HG02642 (cell line): Measurements from ENCODE around the gene CNTN6.

Source experiments
- ATAC-seq: cut with Tn5 transposase; IDR thresholded peaks from one replicate; pipeline ENCODE4 v1.9.1; 2021; ENCODE audit warnings: mild to moderate bottlenecking; ENCODE audit not compliant: unreplicated experiment, poor library complexity

The CNTN6 gene

DNA sequence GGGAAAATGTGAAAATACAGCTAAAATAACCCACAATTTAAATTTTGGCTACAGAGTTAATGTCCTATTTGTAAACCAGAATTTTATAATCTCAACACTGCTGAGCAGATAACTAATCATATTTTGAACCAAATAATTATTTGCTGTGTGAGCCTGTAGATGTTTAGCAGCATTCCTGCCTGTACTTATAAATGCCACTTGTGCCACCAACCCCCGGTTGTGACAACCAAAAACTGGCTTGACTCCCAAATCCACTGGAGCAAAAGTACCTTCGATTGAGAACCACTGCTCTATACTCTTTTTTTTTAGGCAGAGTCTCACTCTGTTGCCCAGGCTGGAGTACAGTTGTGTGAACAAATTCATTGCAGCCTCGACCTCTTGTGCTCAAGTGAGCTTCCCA is 78.5 kb downstream of the CNTN6 start:
- no peak for ATAC-seq

DNA sequence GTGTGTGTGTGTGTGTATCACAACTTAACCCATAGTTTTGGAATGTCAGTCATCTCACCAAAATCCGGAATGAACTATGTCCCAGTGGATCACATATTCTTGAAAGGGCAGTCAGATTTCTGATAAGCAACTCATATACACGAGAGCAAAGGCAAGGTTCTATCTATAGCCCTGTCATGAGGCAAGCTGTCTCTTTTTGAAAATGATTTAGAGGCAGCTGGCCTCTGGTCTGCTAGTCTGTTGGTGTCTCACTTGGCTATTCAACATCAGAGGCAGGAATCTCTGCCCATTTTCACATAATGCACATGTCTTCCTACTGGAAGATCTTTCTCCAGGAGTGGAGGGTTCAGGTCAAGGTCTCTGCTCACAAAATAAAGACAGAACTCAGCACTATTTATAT is 79.8 kb downstream of the CNTN6 start:
- ATAC-seq, result no peak

DNA sequence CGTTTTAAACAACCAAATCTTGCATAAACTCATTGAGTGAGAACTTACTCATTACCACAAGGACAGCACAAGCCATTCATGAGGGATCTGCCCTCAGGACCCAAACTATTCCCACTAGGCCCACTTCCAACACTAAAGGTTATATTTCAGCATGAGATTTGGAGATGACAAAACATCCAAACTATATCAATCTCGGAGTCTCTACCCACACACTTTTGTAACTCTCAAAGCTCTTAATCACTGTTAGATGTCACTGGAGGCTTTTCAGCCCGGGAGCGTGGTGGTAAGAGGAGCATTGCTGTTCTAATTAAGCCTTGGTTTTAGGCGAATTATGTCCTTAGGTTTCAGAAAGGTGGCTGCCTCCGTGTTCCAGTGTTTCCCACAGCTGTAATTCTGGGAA is 86.3 kb downstream of the CNTN6 start:
- no peak for ATAC-seq

DNA sequence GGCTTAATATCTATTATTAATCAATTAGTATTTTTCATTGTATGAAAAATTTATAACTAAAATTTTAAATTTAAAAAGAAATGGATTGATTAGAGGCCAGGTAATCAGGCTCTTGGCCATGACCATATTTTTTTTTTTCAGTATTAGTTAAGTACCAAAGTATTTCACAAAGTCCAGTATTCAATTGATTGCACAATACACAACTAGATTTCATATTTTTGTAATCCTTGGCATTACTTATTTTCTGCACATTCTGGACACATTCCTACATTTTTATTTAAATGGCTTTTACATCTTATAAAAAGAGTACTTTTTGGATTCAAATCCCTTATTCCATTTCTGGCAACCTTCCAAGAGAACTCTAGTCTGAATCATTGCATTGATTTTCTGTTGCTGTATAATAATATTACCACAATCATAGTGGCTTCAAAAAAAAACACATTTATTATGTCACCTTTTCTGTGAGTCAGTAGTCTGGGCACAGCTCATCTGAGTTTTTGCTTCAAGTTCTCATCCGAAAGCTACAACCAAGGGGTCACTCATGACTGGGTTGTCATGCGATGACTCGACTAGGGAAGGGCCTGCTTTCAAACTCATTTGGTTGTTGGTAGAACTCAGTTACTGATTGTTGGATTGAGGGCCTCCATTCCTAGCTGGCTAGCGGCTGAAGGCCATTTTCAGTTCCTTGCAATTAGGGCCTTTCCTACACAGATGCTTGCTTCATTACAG is 90.7 kb downstream of the CNTN6 start:
- no peak for ATAC-seq

DNA sequence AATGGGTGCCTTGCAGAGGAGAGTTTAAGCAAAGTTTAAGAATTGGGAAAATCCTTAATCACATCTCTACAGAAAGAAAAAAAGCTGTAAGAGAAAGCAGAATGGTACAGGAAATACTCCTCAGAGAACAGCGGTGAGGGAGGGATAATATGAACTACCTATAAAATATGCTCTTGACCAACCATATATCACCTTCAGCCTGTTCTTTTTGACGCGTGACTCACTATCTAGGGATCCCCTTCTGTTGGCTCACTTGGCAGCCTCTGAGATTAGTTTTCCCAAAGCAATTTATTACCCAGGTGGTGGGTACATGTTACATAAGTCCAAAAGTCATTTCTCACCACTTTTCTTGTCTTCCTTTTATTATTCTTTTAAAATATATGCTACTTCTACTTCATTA is 97.7 kb downstream of the CNTN6 start:
- no peak for ATAC-seq

DNA sequence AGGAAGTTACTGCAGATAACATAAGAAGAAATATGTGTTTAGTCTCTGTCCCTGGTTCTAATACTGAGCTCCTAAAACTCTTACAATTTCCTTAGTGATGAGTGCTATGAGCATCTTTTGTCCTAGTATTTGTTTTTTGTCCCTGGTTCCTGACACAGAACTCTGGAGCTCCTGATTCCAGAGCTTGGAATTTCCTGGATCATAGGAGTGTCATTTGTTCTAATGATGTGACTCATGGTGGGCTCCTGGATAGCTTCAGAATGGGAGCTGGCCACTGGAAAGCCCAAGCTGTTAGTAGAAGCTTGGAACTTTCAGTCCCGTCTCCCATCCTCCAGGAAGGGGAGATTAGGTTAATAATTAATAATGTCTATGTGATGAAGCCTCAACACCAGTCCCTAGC is 98.2 kb downstream of the CNTN6 start:
- ATAC-seq, result no peak

DNA sequence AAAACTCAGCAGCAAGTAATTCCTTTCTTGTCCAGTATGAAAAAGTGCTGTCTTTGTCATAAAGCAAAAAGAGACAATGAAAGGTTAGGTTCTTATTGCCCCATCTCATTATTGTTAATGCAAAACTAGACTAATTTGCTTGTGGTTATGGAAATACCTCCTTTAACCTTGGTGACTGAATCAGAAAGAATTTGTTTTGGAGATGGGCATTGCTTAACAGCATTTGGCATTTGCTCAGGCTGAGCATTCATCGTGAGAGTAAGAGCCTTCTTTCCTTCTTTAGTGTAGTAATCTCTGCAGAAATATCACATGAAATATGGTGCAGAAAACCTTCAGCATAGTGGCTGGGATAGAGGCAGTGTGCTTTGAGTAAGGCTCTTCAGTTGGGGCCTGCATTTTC is 103.1 kb downstream of the CNTN6 start:
- ATAC-seq, result no peak

DNA sequence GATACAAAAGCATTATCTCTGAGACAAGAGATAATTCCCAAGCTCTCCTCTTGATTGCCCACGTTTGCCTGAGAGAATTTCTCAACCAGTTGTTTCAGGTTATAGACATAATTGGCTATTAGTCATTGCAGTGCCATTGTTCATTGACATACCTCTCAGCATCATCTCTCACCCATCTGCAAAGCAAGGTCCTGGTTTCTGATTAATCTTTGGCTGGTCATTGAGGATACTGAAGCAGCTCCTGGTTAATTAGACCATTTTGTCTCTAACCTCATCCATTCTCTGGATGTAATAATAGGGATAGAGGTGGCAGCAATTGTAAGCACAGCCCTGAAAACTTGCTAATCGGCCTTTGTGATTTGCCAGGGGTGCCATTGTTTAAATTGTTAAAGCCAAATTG is 104.2 kb downstream of the CNTN6 start:
- ATAC-seq, result no peak

DNA sequence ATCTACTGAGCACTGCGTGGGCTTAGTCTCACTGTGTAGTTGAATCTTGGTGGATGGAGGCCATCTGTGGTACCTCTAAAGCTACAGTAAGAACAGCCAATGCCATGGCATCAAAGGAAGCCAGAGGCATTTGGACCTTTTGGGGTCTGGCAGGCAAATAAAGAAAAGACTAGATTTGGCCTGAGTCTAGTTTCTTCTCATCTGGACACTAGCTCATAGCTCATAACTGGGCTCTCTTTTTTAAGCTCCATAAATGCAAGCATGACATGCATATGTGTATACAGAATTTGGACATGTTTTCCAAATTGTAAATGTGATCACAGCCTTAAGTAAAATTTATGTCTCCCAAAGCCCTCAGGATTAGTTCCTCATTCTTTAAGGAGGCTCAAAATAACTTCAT is 107.5 kb downstream of the CNTN6 start:
- ATAC-seq, result no peak

DNA sequence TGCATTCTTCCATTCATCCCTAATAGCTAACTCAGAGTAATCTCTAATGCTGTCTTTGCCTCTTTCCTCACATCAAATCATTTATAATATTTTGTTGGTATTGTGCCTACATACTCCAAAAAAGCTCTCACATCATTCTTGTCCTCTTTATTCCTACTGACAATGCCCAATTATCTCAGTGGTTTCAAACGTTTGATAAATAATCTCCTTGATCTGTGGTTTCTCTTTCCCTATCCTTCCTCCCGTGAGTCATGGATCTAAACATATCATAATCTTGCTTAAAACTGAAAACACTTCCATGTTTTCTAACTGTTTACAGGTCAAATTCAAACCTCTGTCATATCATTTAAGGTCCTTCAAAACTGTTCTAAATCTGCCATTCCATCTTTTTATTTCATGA is 115.1 kb downstream of the CNTN6 start:
- ATAC-seq, result no peak

DNA sequence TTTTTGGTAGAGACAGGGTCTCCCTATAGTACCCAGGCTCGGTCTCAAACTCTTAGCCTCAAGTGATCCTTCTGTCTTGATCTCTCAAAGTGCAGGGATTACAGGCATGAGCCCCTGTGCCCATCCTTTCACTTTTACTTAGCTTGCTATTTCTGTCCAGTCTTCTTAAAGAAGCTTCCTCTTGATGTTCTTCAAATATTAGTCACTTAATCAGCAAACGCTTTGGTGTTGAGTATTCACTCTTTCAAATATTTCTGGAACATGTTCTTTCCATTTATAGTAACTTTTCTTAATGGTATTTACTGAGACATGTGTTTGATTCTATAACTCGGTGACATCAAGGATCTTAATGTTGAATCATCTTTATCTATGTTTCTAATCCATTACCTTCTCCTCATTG is 122.1 kb downstream of the CNTN6 start:
- ATAC-seq, result no peak

DNA sequence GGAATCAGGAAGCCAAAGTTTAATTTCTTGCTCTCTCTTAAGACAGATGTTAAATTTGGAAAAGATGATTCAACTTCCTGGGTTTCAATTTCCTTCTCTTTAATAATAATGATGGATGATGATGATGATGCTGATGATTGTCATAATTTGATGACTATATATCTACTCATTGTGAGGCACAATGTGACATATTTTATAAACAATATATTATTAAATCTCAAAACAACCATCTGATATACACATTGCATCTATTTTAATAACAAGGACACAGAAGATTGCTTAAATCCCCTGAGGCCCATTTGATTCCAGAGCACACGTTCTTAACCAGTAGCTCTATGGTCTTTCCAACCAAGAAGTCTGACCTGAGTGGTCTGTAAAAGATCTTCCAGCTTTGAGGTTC is 124.0 kb downstream of the CNTN6 start:
- ATAC-seq, result no peak

DNA sequence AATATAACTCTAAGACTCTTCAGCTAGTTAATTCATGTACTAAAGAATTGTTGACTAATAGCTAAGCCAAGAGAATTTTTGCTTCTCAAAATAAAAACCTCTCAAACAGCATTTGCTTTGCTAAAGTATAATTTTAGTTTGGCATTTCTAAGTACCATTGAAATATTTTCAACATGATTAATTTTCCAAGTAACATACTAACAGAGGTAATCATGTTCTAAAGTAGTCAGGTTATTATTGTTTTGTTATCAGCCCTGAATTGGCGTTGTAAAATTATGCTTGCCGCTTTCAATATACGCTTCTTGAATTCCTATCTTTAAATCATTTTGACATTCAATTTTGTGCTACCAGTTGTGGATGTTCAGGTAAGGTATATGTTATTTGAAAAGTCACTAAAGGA is 134.3 kb downstream of the CNTN6 start:
- no peak for ATAC-seq

DNA sequence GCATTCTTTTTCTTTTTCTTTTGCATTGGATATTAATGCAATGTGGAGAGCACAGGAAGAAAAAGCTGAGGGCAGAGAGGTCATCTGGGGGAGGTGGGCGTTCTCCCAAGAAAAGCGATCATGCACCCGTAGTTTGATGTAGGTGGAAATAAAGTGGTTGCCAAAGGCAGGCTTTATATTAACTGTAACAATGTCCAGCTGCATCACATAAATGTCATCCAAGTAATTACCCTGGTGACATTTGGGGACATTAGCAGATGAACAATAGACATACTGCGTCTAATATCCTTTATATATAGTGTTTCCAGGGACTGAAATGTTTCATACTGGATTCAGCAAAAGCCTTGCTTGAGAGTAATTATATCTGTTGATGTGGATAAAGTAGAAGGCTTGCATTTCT is 135.5 kb downstream of the CNTN6 start:
- no peak for ATAC-seq

DNA sequence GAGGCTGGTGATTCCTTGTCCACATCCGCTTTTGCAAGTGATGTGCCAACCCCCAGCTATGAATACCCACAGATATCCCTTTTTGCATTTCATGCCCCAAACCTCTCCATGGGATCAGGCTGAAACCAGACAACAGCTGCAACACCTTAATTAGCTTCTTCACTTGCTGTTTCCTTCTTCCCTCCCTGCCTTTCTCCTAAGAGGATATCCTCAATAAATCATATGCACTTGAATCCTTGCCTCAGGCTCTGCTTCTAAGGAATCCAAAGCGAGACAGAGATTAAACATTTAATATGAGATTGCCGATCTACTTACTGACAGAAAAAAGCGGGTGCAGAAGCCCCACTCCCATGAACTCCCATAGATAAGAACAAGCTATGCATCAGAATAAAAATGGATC is 138.1 kb downstream of the CNTN6 start:
- no peak for ATAC-seq

DNA sequence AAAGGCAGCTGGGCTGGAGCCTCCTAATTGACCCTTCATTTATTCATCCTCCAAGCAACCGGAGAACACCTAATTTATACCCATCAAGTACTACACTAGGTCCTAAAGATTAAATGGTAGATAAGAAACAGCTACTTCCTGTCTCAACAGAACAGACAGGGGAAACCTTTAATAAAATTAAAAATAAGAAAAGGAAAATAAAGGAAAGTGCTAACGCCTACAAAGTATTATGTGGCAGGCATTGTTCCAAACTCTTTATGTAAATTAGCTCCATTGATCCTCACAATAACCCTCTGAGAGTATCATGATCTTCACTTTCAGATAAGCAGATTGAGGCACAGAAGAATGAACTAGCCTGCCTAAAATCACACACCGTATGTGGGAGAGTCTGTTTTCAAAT is 139.5 kb downstream of the CNTN6 start:
- no peak for ATAC-seq

DNA sequence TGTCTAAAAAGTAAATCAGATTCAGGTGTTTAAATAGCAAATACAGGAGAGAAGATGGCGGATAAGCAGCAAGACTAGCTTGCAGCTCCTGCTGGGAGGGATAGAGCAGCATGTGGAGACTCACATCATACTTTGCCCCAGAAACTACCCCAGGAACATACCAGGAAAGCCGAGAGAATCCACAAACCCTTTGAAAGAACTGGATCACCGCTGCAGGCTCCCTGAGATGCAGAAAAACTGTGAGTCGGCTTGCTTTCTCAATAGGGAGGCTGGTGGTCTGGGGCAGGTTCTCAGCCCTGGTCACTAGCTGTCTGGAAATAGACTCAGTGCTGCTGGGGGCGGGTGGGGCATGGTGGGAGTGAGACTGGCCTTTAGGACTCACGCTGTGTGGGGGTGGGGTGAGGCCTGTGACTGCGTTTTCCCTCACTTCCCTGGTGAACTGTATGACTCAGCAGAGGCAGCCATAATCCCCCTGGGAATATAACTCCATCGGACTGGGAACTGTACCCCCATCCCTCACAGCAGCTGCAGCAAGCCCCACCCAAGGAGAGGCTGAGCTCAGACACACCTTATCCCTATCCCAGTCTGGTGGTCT is 142.8 kb downstream of the CNTN6 start:
- no peak for ATAC-seq

DNA sequence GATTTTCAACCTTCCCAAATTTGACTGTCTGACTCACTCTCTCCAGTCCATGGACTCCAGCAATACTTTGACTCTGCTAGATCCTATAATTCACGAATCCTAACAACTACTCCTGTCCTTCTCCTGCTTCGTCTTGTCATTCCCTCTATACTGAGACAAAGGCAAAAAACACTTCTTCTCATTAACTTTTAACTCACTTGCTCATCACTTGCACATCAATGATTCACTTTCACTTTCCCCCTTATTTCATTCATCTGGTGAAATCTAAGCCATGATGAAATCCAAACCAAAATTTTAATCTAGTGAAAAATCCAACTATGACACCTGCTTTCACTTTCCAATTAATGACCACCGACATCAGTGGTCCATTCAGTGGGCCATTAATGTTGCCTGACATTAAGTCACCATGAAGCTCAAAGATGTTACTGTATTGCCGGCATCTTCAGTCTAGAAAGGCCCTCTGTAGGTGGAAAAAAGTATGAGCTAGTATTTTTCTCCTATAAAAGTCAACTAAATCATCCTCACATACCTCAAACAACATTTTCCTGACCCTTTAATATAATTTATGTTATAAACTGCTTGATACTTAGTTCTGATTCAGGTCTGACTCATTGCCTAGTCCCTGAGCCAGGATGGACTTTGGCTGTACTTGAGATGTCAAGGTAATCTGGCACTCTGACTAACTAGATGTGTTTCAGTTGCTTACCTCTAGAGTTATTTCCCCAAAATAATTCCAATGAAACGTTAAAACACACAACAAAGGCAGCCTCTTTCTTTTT is 158.6 kb downstream of the CNTN6 start:
- no peak for ATAC-seq

DNA sequence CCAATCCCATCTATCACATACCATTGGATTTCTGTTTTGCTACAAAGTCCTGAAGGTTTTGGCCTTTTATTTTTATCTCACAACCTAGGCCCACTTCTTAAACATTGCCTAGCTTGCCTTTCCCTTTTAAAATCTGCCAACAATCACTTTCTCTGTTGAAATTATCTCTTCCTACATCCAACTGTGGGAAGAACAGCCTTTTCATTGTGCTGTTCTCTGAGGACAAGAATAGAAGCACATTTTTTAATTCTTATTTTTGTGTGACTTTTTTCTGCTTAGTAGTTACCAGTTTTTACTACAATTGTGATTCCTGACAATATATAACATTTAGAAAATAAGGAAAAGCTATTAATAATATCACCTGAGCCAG is 159.2 kb downstream of the CNTN6 start:
- no peak for ATAC-seq

DNA sequence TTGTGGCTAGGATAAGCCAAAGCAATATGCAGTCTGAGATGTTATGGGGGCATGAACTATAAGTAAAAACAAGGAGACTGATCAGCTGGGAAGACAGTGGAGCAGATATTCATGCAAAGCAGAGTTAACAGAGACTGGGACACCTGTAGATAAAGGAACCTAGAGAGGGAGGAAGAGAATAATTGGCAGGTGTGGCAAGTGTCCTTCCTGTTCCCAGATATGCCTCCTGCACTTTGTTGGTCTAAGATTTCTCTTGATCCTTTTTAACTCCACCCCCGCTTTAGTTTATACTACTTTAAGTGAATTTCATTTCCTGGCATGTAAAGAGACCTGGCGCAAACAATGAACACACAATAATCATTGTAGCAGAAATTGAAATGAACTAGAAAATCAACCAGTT is 169.4 kb downstream of the CNTN6 start:
- no peak for ATAC-seq

DNA sequence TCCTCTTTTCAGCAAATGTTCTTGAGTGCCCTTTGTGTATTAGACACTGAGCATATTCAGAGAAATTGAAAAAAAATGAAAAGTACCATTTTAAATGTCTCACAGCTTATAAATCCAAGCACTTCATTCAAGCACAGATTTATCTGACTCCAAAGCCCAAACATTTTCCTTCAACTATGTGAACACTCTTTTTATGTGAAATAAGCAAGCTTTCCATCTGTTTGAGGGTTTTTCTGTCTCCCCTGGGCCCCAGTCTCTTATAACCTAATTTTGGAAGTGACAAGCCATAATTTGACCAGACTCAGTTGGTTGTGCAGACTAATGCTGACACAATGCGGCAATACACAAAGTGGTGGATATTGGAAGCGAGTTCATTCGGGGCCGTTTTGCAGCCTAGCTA is 170.3 kb downstream of the CNTN6 start:
- no peak for ATAC-seq

DNA sequence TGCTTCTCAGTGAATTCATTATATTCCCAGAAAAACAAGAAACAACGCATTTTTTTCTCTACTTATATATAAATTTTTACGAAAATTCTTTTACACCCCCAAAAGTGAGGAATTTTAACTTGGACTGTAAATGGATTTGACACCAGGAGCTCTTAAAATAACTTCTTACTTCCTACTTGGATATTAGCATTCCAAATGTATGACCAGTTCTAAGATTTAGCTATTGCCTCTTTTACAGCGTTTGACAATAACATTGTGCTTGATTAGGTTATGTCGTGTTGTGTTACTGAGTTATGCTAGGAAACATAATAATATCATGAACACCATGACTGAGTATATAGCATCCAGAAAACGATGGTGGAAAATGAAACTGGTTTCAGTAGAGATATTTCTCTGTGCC is 177.0 kb downstream of the CNTN6 start:
- no peak for ATAC-seq
